H4 (cell line): ENCODE results near the gene C2orf92. TPM values are rescaled to one million over a fixed set of nuclear protein-coding genes. Genes with fewer than 3 reads are reported as not detected.
"Not testable (repeated sequence)": the region's sequence is repeated elsewhere in the genome, so short reads cannot be mapped to it uniquely, and the experiment has no call there.

Source experiments
- DNase-seq: peaks from one replicate; pipeline ENCODE4 v3.0.0-alpha.2; 2015; ENCODE audit warnings: low spot score
- total RNA-seq: library from RNA; depleted of rRNA; stranded (reverse); fragments of >200 nt; shearing (Covaris generic); gene quantifications from 2 replicates; pipeline ENCODE4 v1.2.3, GENCODE V29; 2014; rRNA removed

The C2orf92 gene
- 0.84 and 1.6 TPM in 2 replicates for total RNA-seq

DNA sequence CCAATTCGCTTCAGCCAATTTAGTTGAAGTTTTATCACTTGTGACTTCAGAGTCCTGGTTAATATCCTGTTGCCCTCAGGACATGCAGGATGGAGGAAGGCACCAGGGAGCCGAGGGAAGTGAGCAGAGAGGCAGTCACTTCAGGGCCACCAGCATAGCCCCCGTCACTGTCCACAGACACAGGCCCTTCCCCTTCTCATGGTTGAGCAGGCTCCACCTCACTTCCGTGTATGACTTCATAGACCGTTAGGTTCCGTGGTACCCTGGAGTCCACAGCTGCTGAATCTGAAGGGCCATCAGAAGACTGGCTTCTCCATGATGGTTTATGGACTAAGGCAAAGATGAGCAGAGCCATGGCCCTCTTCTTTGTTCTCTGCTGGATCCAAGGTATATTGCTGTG is at the start of gene C2orf92:
TSS of gene C2orf92 (plus strand) at position 266 of the 400 bp plus-strand sequence. CDS start at position 342, 76 bp downstream.
- DNase-seq = no peak

DNA sequence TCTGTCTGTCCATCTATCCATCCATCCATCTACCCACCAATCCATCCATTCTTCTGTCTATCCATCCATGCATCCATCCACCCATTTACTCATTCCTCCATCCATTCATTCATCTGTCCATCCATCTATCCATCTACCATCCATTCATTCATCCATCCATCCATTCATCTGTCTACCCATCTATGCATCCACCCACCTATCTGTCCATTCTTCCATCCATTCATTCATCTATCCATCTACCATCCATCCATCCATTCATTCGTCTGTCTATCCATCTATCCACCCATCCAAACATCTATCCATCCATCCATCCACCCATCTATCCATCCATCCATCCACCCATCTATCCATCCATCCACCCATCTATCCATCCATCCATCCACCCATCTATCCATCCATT is 49.0 kb upstream of the C2orf92 start:
- not testable (repeated sequence) for DNase-seq

DNA sequence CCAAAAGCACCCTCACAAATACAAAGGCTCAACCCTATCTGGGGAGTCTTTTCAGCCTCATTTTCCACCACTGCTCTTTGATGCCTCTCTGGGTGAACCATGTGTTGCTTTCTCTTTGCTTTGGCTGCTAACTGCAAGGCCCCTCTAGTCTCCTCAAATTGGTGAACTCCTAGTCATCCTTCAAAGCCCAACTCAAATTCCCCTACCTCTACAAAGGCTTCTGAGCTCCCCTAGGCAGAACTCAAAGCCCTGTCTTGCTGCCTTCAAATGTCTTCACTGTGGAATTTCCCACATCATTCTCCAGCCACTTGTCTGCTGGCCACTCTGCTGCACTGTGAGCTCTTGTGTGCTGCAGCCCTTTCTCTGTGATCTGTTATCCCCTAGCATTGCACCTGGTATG is 46.5 kb upstream of the C2orf92 start:
- not testable (repeated sequence) for DNase-seq

DNA sequence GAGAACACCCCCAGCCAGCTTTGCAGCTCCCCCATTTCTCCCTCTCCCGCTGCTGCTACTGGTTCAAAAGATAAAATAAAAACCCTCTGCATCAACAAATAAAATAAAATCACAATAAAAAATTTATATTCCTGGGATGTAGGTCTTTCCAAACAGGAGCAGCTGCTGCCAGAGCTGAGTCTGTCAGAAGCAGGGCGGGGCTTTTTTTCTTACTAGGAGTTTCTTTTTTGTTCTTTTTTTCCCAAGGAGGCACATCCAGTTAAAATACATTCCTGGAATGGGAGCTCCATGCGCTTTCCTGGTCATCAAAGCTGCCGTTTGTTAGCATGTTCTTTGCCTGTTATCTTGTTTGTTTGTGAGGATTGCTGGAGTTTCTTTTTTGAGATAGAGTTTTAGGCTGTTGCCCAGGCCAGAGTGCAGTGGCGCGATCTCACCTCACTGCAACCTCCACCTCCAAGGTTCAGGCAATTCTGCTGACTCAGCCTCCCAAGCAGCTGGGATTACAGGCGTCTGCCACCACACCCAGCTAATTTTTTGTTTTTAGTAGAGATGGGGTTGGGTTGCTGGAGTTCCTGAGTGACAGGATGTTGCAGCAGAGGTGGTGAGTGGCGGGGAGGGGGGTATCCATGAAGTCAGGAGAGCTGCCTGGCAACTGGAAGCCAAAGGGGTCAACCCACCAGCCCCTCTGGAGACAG is 44.0 kb upstream of the C2orf92 start:
- DNase-seq = not testable (repeated sequence)

DNA sequence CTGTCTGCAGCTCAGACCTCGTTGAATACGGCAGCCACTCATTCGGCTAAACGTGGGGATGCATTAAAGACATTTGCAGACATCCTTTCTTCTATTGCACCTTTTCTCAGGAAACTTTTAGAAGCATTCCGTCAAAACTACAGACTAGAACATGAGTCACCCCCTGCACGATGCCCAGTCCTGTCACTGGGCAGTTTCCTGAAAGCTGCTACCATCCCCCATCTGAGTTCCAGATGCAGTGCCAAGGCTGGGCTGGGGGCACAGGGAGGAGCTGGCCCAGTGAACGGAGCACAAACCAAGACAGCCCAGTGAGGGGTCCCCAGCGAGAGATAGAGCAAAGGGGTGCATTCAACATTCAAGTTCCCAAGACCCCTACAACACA is 43.5 kb upstream of the C2orf92 start:
- not testable (repeated sequence) for DNase-seq

DNA sequence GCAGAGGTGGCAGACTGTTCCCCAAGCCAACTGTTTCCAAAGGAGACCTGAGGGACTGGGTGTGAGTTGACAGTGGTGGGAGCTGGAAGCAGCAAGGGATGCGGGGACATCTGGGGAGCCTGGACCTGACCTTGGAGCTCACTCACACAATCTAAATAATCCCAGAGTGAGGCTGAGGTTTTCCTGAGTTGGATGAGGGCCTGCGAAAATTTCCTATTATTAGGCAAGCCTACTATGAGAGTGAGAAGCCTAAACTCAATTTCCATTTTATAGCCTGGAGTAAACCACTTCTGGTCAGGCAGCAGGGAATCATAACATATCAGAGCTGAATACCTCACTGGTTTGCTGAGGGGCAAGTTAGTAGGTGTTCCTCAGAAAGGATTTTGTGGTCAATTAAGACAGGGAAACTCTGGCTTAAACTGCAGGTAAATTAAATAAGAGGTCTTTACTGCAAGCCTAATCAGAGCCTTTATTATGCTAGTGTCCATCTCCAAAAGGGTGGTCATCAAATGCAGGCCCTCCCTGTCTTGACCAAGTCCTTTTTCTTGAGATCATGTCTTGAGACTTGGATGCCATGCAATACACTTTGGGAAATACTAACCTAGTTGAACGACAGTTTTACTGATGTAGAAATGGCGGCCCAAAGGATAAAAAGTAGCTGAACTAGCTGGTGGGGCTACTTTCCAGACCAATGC is 25.3 kb upstream of the C2orf92 start:
- DNase-seq = no peak

DNA sequence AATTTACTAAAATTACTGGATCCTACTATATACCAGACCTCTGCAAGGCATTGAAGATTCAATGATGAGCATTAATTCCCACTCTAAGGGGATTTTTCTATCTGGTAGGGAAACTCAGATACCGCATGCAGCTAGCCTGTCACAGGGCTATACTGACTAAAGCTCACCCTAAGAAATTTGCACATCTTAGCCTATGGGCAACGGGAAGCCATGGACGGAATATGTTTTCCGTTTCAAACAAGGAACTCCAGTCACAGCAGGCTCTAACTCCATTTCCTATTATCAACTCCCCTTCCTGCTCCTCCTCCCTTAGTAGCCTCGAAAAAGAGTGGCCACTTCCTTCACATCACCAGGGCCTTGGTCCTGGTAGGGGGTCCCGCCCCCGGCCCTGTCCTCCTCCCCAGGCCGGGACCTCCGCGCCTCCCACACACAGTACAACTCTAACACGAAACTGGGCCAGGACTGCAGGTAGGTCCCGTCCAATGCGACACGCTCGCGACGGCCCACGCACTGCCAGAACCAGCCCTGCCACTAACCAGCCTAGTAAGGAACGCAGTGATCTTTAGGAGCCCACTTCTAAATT is 24.3 kb upstream of the C2orf92 start:
- DNase-seq = no peak

DNA sequence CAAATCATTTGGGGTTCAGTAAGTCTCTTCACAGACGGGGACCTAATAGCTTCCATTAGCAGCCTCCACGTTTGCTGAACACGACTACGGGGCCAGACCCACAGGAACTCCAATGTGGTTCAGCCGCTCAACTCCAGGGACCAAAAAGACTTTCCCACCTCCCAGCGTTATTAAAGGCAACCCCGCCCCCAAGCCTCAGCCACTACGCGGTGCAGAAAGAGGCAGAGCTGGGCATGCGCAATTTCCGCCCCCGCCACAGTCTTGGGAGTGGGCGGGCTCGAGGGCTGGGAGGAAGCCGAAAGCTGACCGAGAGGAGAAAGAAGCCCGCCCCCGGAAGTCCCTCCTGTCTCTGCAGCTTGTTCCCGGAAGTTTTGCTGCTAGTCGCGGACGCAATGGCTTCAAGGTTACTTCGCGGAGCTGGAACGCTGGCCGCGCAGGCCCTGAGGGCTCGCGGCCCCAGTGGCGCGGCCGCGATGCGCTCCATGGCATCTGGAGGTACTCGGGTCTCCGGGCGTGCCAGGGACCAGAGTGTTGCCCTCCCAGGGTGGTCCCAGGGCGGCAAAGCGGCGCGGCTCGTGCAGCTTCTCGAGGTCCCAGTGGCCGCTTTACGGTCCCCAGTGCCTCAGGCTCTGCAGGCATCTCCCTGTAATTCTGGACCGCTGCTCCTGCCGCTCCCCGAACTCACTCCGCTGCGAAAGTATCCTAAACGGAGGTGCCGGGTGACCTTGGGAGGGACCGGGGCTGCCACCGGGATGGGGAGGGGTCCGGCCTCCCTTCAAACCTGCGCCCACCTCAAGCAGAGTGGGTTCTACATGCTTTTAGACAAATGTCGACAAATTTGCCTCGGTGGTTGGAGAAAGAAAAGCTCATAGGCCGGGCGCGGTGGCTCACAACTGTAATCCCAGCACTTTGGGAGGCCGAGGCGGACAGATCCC is 23.6 kb upstream of the C2orf92 start, which contains the start of gene COX5B:
TSS of gene COX5B (plus strand) at position 368 of the 935 bp plus-strand sequence. CDS start at position 393, 25 bp downstream.
- DNase-seq = peak; percentile 95

DNA sequence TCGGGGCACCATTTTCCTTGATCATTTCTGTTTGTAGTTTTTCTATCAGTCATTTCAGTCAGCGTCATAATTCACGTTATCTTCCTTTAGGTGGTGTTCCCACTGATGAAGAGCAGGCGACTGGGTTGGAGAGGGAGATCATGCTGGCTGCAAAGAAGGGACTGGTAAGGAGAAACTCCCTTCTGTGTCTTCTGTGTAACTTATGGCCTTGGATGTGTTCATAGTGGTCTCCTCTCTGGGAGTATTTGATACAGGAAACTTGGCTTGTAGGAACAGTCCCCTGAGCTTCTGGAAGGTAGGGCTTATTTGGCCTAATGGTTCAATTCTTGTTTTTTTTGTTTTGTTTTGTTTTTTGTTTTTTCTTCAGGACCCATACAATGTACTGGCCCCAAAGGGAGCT is 22.5 kb upstream of the C2orf92 start:
- no peak for DNase-seq

DNA sequence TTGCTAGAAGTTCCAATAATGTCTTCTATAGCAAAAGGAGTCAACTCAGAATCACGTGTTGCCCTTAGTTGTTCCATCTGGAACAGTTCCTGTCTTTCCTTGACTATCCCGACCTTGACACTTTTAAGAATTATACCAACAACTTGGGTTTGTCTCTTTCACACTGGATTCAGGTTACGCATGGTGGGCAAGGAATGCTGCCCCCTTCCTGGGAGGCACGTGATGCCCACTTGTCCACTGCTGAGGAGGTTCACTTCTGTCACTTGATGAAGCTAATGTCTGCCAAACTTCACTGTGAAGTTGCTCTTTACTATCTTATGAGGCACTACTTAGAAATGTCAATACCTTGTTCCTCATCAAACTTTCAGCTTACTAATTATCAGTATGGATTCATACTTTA is 18.4 kb upstream of the C2orf92 start:
- DNase-seq = no peak

DNA sequence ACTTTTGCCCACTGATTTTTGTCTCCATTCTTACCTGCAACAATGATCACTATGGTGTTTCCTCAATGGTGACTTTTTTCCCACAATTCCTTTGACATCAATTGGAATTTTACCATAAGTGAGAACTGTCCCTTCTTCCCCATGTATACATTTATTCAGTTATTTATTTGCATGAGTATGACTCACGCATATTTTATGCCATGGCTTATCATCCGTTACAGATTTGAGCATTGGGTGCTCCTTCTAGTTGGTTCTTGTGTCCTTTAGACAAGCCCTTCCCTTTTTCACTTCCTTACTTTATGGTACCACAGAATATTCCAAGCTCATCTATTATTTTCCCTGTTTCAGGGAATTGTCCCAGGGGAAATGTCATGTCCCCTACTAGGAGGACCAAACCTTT is 16.0 kb upstream of the C2orf92 start:
- DNase-seq = no peak

DNA sequence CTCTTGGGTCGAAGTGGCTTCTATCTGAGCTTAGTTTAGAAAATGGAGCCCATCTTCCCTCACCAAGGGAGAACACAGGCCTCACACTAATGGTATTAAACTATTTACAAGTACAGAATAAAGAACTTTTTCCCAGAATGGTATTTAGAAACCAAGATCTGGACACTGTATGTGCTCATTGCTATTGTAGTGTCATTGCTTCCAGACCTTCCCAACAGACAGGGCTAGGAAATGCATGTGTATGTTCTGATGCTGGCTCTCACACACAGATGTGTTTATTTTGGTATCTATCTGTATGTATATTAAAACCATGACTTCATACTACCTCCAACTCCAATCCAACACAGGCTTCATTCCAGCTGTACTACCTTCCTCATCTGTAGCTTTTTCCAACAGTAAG is 15.6 kb upstream of the C2orf92 start:
- DNase-seq = no peak

DNA sequence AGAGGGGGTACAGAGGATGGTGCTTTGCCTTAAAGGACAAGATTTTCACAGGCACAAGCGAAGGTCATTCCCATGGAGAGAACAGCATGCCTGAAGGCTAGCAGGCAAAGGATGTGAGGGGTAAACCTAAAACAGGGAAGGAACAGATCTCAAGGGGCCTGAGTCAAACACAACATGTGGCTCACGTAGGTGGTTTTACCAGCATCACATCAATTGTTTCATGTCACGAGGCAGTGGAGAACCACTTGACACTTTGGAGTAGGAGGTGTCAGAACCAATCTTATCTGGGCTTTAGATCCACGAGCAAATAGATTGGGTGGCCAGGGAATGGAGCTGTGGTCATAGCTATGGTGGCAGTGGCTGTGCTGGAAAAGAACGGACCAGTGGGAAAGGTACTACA is 15.2 kb upstream of the C2orf92 start:
- DNase-seq = no peak

DNA sequence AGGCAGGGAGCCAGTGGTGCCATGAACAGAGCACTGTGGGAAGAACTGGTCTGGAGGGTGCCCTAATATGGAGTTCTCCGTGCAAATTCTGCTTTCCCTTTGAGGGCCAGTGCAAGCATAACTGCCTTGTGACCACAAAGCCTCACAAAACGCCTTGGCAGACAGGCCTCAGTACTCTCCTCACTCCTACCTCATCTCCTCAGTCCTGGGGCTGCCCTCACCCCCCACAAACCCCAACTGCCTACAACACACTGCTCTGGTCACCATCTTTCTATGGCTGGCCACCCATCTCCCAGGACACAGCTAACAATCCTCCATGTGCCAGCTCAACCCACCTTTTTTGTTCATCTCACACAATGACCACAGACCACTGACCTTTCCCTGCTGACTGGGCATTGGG is 14.7 kb upstream of the C2orf92 start:
- no peak for DNase-seq

DNA sequence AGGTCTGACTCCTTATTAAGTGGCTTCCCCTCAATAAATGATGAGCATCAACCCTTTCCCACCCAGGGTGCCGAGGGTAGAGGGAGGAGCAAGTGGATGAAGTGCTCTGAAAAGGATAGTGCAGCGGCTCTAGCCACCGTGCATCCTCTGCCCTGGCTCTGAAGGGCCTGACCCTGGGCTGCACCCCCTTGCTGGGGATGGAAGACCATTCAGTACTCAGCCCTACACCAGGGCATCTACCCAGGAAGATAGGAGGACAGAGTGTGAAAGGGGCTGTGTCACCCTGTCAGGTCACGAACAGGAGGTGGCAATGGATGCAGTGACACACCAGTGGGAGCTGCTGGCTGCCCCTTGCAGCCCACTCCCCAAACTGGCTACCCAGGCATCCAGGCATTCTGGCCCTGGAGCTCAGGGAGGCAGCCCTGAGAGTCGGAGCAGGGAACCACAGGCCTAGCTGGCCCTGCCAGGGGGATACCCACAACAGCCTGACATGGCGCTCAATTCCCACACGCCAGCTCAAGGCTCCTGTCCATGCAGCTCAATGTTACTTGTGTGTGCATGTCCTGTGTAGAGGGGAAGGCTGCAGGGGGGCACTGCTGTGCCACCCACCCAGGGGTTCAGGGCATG is 13.3 kb upstream of the C2orf92 start:
- no peak for DNase-seq

DNA sequence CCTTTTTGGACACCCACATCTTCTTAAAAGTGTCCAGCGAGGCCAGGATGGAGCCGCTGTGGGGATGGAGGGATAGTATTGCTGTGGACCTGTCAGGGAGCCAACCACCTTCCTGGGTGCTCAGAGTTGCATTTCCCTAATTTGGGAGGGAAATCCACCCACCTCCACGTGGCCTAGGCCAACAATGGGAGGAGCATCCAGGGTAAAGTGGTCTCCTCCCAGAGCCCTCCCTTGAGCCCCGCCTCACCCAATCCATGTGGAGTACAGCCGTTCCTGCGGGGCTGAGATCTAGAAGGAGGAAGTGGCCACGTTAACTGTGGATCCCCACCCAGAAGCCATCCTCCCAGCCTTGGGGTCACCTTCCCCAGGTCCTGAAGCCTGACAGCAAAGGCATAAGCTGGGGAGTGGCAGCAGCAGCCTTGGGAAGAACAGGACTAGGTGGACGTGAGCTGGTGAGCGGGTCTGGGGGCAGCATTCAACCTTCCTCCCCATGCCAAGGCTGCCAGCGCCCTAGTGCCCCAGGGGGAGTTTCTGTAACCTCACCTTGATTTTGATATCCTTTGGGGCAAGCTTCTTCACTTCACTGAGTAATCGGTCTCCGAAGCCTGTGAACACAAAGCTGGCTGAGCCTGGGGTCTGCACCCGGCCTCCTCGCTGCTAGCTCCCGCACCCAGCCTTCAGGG is 12.5 kb upstream of the C2orf92 start:
- DNase-seq = no peak

DNA sequence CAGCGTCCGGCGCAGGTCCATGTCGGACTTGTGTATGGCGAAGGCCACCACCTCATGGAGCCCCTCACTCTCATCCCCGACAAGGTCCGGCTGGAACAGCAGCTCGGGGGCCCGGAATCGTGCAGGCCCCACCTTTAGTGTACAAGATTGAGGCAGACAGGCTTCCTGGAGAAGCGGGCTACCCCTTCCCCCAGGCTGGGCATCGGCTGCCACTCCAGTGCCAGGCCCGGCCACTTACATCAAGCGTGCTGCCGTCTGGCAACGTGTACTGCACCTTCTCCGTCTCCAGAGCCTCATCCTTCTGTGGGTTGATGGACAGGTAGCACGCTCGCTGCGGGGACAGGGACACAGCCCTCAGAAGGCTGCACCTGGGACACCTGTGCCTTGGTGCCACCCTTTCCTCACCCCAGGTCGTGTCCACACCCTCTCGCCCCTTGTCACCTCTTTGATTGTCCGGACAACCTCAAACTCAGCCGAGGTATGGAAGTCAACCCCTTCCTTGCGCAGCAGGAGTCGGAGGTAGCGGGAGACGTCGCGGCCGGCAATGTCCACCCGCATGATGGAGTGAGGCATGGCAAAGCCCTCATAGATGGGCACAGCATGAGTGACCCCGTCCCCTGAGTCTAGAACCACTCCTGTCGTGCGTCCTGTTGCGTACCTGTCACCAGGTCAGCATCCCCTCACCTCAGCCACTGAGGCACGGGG is 11.4 kb upstream of the C2orf92 start:
- no peak for DNase-seq

DNA sequence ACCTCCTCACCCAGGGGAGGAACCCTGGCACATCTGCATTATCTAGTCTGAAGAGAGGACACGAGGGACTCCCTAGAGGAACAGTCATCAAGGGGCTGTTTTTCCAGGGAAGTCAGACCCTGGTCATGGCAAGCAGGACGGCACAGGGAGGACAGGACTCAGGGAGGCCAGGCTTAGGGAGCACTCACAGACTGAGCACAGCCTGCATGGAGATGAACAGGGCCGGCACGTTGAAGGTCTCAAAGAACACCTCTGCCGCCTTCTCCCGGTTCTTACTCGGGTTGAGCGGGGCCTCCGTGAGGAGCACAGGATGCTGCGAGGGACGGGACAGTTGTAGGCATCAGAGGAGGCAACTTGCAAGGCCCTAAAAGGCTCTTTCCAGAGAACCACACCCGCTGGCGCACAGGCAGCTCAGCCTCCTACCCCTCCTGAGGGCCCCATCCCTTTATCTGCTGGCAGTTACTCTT is 10.8 kb upstream of the C2orf92 start:
- no peak for DNase-seq

DNA sequence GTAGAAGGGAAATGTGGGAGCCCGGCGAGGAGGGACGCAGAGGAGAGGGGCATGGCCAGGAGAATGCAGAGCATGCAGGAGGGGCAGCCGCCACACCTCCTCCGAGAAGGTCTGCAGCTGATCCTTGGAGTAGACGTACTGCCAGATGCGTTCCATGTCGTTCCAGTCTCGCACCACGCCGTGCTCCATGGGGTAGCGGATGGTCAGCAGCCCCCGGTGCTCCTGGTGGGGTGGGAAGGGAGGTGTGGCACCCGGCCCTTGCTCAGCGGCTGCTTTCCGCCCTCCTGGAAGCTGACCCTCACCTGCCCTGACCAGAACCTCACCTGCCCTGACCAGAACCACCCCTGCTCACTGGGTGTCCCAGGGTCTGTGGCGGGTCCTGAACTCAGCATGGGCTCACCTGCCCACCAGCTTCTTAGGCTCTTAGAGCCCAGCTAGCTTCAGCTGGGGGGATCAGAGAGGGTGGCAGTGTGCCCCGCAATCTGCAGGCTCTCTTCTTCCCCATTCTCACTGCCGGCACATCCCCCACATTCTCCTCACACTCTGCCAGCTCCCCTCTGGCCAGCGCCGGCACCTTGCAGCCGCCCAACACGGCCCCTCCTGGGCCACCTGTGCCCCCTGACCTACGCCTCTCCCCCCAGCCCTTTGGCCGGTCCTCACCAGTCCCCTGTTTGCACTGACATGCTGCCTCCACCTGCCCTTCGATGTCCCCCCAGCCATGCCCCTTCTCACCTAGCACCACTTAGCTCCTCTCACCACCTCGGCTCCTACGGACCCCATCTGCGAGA is 10.1 kb upstream of the C2orf92 start:
- no peak for DNase-seq
